ENCODE results near the gene RHEBL1.

GRCh38 chr12:49024543-49024942 lies 45.2 kb downstream of the RHEBL1 start:
- no peak for TF ChIP-seq CTCF (IDR thresholded peaks at IDR 0.05 in 4 of 5, conservative IDR thresholded peaks at IDR 0.05 in 1 of 5)
- TF ChIP-seq POLR2A (IDR thresholded peaks at IDR 0.05), result no peak

Data from gastrocnemius medialis (tissue), 4 donors.